IMR-90 (cell line): ENCODE measurements around the gene MAP3K13.

Source experiments
- BHLHE40 ChIP-seq: fragments of 150-350 bp; IDR thresholded peaks from 2 replicates; pipeline ENCODE4 v1.6.1; 2016; ENCODE audit warnings: mild to moderate bottlenecking, low read depth, low read length
- CEBPB ChIP-seq: IDR thresholded peaks from 2 replicates; pipeline ENCODE4 v1.6.1; 2012; ENCODE audit warnings: low read depth, low read length, improper control_type of control experiment
- CHD1 ChIP-seq: IDR thresholded peaks from 2 replicates; pipeline ENCODE4 v1.6.1; 2012; ENCODE audit warnings: low read depth, low read length, improper control_type of control experiment
- FOS ChIP-seq: fragments of 150-350 bp; IDR thresholded peaks from 2 replicates; pipeline ENCODE4 v1.6.1; 2016; ENCODE audit warnings: low read depth, low read length
- MAZ ChIP-seq: IDR thresholded peaks from 2 replicates; pipeline ENCODE4 v1.6.1; 2012; ENCODE audit warnings: low read depth, mild to moderate bottlenecking, low read length, improper control_type of control experiment, moderate library complexity, borderline replicate concordance
- POLR2A ChIP-seq: IDR thresholded peaks from 2 replicates; pipeline ENCODE4 v1.6.1; 2012; ENCODE audit warnings: mild to moderate bottlenecking, low read depth, low read length
- RAD21 ChIP-seq: IDR thresholded peaks from 2 replicates; pipeline ENCODE4 v1.6.1; 2012; ENCODE audit warnings: low read length, improper control_type of control experiment
- RCOR1 ChIP-seq: IDR thresholded peaks from 2 replicates; pipeline ENCODE4 v1.6.1; 2012; ENCODE audit warnings: mild to moderate bottlenecking, low read length, improper control_type of control experiment; ENCODE audit not compliant: insufficient replicate concordance
- SMC3 ChIP-seq: fragments of 150-350 bp; IDR thresholded peaks from 2 replicates; pipeline ENCODE4 v1.6.1; 2016; ENCODE audit warnings: low read depth, mild to moderate bottlenecking, antibody characterized with exemption, low read length, moderate library complexity
- TF ChIP-seq, protein P1 (sequence below): conservative IDR thresholded peaks from 2 replicates; pipeline ENCODE4 v1.5.1; 2012; ENCODE audit warnings: mild to moderate bottlenecking, low read depth, low read length, improper control_type of control experiment
- TF ChIP-seq, protein P2 (sequence below): fragments of 150-350 bp; IDR thresholded peaks from 2 replicates; pipeline ENCODE4 v1.6.1; 2017; ENCODE audit warnings: mild to moderate bottlenecking, antibody characterized with exemption, low read length, low read depth
- TF ChIP-seq, protein P3 (sequence below): fragments of 150-350 bp; IDR thresholded peaks from 2 replicates; pipeline ENCODE4 v1.6.1; 2016; ENCODE audit warnings: low read depth, mild to moderate bottlenecking, low read length, moderate library complexity, borderline replicate concordance

DNA sequence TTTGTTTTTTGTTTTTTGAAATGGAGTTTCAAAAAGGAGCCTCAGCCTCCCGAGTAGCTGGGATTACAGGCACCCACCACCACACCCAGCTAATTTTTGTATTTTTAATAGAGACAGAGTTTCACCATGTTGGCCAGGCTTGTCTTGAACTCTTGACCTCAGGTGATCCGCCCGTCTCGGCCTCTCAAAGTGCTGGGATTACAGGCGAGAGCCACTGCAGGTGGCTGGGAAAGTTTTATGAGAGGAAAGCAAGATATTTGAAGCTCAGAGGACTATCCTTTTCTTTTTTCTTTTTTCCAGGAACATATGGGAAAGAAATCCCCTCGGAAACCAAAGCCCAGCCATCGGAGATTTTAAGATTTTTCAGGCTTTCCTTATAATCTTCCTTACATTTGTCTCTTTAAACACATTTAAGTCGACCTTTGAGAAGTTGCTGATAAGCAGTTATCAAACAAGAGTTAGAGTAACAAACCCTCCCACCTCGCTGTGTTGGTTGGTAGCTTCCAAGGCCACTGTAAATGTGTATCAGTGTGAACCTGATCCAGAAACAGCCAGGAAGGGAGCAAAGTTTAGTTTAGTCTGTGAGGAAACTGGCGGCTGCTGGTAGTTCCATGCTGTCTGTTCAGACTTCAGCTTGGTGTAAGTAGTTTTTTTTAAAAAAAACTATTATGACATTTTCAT is 34.5 kb upstream of the MAP3K13 start:
- TF ChIP-seq, protein P1, sequence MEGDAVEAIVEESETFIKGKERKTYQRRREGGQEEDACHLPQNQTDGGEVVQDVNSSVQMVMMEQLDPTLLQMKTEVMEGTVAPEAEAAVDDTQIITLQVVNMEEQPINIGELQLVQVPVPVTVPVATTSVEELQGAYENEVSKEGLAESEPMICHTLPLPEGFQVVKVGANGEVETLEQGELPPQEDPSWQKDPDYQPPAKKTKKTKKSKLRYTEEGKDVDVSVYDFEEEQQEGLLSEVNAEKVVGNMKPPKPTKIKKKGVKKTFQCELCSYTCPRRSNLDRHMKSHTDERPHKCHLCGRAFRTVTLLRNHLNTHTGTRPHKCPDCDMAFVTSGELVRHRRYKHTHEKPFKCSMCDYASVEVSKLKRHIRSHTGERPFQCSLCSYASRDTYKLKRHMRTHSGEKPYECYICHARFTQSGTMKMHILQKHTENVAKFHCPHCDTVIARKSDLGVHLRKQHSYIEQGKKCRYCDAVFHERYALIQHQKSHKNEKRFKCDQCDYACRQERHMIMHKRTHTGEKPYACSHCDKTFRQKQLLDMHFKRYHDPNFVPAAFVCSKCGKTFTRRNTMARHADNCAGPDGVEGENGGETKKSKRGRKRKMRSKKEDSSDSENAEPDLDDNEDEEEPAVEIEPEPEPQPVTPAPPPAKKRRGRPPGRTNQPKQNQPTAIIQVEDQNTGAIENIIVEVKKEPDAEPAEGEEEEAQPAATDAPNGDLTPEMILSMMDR: no peak
- no peak for TF ChIP-seq POLR2A
- no peak for TF ChIP-seq RCOR1
- no peak for TF ChIP-seq MAZ
- TF ChIP-seq CEBPB: no peak
- TF ChIP-seq BHLHE40: no peak
- no peak for TF ChIP-seq SMC3
- no peak for TF ChIP-seq FOS
- TF ChIP-seq RAD21: no peak
- no peak for TF ChIP-seq CHD1
- TF ChIP-seq, protein P2, sequence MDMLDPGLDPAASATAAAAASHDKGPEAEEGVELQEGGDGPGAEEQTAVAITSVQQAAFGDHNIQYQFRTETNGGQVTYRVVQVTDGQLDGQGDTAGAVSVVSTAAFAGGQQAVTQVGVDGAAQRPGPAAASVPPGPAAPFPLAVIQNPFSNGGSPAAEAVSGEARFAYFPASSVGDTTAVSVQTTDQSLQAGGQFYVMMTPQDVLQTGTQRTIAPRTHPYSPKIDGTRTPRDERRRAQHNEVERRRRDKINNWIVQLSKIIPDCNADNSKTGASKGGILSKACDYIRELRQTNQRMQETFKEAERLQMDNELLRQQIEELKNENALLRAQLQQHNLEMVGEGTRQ: no peak
- TF ChIP-seq, protein P3, sequence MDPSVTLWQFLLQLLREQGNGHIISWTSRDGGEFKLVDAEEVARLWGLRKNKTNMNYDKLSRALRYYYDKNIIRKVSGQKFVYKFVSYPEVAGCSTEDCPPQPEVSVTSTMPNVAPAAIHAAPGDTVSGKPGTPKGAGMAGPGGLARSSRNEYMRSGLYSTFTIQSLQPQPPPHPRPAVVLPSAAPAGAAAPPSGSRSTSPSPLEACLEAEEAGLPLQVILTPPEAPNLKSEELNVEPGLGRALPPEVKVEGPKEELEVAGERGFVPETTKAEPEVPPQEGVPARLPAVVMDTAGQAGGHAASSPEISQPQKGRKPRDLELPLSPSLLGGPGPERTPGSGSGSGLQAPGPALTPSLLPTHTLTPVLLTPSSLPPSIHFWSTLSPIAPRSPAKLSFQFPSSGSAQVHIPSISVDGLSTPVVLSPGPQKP: no peak
